NK-92 treated with Interleukin-12 subunit alpha and Interleukin-12 subunit beta, amount 100 ng/mL, for 24 hours (cell line): ENCODE data around the gene DCP1B.

ENCODE experiments used
- DNase-seq: peaks from one replicate; lab custom pipeline; 2025; lab: John Stamatoyannopoulos, UW

DCP1B gene

DNA sequence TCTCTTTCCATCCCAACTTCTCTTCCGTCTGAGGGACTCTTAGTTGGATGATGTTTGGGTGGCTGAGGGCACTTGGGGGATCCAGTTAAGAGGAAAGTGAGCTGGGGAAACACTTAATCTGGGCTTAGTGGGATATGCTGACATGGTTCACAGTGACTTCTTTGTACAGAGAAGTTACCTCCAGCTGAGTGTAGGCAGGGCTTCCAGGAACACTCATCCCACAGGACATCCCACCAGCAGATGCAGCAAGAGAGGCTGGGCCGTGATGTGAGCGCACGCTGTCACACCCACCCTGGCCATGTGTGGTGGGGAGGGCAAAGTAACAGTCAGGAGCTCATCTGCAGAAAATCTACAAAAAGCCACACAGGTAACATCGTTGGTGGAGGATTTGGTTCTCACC is 85.0 kb downstream of the DCP1B start:
- no peak for DNase-seq

DNA sequence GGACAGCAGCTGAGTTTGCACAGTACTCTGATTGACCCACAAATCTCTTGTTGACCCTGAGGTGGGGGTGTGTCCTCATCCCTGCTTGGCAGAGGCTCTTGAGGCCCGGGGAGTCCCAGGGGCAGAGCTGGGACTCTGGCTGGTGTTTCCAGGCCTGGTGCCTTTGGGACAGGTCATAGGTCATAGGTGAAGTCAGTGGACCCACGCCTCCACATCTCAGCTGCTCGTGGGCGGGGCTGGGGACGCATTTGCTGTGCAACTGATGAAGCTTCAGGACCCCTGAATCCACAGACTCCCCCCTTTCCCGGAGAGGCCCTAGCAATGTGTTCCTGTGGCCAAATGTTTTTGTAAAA is 85.4 kb downstream of the DCP1B start:
- DNase-seq: no peak

DNA sequence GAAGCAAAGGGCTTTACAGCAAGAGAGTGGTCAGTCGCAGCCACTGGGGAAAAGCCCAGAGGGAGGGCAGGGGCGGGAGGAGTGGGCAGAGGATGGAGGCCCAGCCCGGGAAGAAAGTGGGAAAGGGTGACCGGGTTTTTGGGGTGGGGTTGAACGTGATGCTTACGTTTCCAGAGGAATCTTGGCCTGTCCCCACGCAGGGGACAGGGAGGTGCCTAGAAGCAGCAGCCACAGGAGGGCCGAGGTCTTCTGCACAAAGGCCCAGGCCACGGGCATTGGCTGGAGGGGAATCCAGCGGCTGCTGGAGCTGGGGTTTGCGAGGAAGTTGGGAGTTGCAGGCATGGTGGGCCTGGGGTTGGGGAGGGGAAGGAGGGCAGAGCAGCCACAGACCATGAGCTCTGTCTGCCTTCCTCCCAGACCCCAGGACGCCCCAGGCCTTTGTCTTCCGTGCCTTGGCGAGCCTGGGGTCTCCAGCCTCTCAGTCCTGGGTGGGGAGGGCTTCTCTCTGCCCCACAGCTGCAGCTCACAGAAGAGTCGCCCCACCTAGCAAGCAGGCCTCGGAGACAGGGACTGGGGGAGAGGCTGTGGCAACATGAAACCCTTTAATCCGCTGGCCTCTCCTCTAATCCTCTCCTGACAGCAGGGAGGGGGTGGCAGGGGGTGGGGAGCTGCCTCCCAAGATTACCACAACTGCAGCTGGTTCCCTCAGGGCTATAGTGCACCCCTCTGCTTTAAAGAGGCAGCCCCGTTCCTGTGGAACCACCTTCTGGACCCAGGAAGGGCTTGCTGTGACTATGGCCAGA is 86.0 kb downstream of the DCP1B start, which contains the start of gene CACNA2D4:
CACNA2D4 (minus strand) TSS at position 572 of the 803 bp plus-strand sequence; CDS start at position 393, 179 bp downstream.
- DNase-seq: no peak

- DNase-seq: no peak
Measured at GRCh38 chr12:1917172-1918070, 86.8 kb downstream of the DCP1B start.

GRCh38 chr12:1916371-1917171 is 87.7 kb downstream of the DCP1B start:
- no peak for DNase-seq

DNA sequence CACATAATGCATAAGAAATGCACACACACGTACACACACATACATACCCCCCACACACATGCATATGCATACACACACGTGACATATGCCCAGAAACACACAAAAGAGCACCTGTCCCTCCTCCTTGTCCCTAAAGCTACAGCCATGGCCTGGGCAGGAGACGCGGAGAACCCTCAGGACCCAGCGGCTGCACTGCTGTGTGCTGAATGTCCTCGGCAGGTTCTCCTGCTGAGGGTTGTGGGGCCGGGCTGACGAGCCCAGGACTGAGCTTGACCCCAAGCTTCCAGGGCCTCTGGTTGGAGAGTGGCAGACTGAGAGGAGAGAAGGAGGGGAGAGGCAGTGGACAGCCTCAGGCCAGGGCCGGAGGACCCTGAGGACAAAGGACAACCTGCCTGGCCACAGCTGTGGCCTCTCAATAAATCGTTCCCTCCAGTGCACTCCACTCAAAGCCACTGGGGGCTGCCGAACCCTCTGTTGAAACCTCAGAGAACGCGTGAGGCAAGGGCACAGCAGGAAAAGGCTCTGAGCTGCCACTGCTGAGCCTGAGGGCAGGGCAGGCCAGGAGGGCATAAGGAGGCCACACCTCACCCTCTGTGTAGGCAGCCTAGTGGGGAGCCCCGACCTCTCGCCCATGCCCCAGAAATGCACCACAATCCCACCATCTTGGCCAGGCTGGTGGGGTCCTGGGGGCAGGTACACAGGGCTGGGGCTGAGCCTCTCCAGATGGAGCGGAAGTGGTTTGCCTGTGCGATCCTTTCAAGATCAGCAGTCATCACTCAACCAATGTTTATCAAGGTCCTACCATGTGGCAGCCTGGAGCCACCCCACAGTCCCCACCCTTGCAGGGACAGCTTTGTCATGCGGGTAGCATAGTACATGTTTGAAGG is 88.9 kb downstream of the DCP1B start:
- no peak for DNase-seq

DNA sequence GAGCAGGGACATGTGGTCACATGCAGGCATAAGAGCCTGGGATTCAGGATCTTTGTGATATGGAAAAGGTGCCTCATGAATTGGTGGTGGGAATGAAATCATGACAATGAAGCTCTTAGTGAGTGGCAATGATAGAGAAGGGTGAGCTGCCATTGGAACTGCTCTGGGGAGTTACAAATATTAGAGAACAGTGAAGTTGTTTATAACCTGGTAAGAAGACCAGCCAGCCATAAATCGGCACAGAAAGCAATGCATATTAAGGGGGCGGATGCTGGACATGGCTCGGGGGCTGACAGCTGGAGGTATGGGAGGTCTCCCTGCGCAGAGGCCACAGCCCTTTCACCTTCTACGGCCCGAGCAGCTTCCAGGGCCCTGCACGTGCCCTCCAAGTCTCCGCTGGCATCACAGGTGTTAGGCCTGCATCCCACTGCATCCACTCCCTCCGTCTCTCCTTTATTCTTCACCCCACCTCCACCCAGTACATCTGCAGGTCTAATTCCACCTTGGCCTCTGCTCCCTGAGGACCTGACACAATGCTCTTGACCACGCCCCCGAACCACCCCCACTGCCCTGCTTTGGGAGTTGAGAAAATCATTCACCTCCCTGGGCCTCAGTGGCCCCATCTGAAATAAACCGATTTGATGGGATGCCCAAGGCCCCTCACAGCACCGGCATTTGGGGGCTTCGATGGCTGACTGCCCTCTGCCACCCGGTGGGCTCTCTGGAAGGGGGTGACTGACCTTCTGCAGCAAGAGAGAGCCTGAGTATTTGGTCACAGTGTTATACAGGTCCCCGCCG is 89.9 kb downstream of the DCP1B start:
- no peak for DNase-seq

DNA sequence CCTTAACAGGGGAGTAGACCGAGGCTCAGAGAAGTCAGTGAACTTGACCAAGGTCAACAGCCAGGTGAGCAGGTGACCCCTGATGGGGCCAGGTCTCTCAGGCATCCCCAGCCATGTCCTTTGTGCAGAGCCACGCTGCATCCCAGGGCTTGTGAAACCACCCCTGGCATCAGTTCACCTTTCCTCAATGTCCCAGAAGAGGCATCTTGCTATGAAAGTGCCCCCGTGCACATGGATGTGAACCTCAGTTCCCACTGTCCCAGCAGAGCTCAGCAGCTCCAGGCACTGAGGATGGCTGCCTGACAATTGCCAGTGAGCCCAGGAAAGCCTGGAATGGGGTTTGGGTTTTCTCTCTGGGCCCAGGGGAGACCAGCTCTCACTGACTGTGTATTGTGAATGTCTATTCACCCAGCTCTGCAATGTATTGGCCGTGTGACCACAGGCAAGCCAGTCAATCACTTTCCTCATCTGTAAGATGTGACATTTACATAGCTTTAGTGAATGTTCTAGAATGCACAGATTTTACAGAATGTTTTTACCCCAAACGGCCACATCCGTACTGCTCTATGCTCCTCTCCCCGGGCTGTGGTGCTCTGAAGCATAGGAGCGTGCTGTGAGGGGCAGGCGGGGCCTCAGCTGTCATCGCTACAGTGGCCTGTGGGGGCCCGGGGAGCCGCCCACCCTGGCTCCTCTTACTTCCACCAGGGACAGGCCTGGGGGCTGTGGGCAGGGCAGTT is 90.7 kb downstream of the DCP1B start:
- DNase-seq: no peak

- DNase-seq: no peak
Measured at GRCh38 chr12:1912580-1913376, 91.5 kb downstream of the DCP1B start.

- no peak for DNase-seq
Measured at GRCh38 chr12:1911598-1912575, 92.4 kb downstream of the DCP1B start.

DNA sequence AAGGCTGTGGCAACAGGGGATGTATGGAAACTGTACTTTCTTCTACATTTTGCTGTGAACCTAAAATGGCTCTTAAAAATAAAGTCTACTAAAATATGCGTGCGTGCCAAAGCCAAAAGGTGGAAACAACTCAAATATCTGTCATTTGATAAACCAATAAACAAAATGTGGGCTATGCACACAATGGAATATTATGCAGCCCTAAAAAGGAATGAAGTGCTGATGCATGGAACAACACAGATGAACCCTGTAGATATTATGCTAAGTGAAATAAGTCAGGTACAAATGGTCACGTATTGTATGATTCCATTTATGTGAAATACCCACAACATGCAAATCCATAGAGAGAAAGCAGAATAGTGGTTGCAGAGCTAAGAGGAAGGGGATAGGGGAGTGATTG is 93.8 kb downstream of the DCP1B start:
- DNase-seq: no peak

GRCh38 chr12:1908758-1909157 is 95.5 kb downstream of the DCP1B start:
- no peak for DNase-seq

DNA sequence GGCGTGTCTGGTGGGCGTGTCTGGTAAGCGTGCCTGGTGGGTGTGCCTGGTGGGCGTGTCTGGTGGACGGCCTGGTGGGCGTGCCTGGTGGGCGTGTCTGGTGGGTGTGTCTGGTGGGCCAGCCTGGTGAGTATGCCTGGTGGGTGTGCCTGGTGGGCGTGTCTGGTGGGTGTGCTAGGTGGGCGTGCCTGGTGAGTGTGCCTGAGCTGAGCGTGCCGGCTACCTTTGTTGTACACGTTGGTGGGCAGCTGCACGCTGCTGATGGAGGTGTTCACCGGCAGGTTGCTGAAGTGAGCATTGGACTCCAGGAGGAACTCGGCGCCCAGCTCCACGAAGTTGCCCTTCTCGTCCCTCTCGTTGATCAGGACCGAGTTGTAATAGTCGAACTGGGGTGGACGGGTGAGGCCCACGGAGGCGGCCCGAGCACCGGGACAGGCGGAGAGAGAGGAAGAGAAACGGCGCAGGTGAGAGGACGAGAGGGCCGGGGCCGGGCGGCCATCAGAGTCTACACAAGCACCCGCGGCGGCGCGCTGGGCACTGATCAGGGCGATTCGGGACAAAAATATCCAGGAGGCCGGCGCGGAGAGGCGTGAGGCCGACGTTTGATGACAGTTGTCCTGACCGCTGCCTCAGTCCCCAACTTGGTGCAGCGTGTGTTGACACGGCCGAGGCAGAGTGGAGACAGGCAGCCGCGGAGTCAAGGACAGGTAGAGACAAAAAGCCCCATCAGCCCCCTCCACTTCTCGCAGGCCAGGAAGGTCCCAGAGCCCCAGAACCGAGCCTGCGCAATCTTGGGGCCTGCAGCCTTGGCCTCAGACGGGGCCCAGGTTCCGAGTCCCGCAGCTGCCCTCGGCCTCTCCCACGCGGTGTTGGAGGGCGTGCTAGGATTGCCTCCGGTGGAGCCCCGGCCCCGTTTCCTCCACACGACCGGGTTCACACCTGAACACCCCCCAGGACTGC is 96.3 kb downstream of the DCP1B start:
- no peak for DNase-seq

GRCh38 chr12:1906579-1906978 is 97.7 kb downstream of the DCP1B start:
- no peak for DNase-seq

DNA sequence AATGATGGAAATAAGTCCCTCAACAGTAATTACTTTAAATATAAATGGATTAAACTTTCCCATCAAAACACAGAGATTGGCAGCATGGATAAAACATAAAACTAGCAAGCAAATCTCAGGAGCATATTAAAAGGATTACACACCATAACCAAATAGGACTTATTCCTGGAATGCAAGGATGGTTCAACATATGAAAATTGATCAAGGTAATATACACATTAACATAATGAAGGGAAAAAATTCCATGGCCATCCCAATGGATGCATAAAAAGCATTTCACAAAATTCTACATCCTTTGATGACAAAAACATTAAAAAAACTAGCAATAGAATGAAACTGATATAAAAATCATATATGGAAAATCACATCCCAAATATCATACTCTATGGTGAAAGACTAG is 99.4 kb downstream of the DCP1B start:
- DNase-seq: no peak

DNA sequence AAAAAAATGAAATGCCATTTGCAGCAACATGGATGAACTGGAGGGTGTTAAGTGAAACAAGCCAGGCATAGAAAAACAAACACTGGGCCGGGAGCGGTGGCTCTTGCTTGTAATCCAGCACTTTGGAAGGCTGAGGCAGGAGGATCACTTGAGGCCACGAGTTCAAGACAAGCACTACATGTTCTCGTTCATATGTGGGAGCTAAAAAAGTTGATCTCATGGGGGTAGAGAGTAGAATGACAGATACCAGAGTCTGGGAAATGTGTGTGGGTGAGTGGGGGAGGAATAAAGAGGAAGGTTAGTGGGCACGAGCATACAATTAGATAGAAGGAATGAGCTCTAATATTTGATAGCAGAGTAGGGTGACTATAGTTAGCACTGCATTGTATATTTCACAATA is 107.3 kb downstream of the DCP1B start:
- no peak for DNase-seq
